Sciatic nerve (tissue), 2 donors: ENCODE results near the gene STPG1. TPM values are rescaled to one million over a fixed set of nuclear protein-coding genes. Genes with fewer than 3 reads are reported as not detected.

Experiments used
- ATAC-seq: fragments of 200-7000 bp; cut with Tn5 transposase; one replicate; pipeline ENCODE4 v1.9.1; 2020; ENCODE audit warnings: mild to moderate bottlenecking, moderate library complexity
- DNase-seq: peaks from one replicate; pipeline ENCODE4 v3.0.0-alpha.2; 2020; ENCODE audit warnings: low spot score
- intact Hi-C: fragments of 100-400 bp; cut with DNase I; formaldehyde crosslinking; loops from one replicate; pipeline ENCODE4 v1.14.2; 2022
- total RNA-seq: library from RNA; stranded (reverse); fragmentation: NEBNext Ultra II Directional; extraction: Animal tissue kit (Norgen Biotek cat#: 25700); gene quantifications from one replicate; pipeline ENCODE4 v1.2.1, GENCODE V29; 2021
- donor health status: DM: no; HTN: no; CAD: no.
- donor health status: DM: no; HTN: no; CAD: no.

The STPG1 gene
- total RNA-seq, 1 donor from 2014 or later, result 6.2 TPM

- no peak for ATAC-seq
- intact Hi-C loops, result no loop called here
- no peak for DNase-seq
Observed at GRCh38 chr1:24355466-24355865, 58.1 kb downstream of the STPG1 start.

GRCh38 chr1:24353292-24353891, 60.2 kb downstream of the STPG1 start:
- DNase-seq (no peak), ATAC-seq (no peak)
- intact Hi-C loops, result no loop called here

- DNase-seq (no peak), ATAC-seq (no peak)
- intact Hi-C loops, result no loop called here
Observed at GRCh38 chr1:24351918-24352627, 61.5 kb downstream of the STPG1 start.

- DNase-seq, result no peak
- intact Hi-C loops, result no loop called here
- no peak for ATAC-seq
Observed at GRCh38 chr1:24351247-24351646, 62.3 kb downstream of the STPG1 start.

GRCh38 chr1:24349891-24350290, 63.7 kb downstream of the STPG1 start:
- ATAC-seq (no peak), DNase-seq (no peak)
- intact Hi-C loops, result no loop called here

- DNase-seq, result no peak
- intact Hi-C loops, result no loop called here
- no peak for ATAC-seq
Observed at GRCh38 chr1:24348196-24348595, 65.4 kb downstream of the STPG1 start.

GRCh38 chr1:24347159-24347934, 66.2 kb downstream of the STPG1 start:
- ATAC-seq (no peak), DNase-seq (no peak)
- intact Hi-C loops, result no loop called here

GRCh38 chr1:24345334-24345733, 68.2 kb downstream of the STPG1 start:
- ATAC-seq, result no peak
- intact Hi-C loops, result no loop called here
- no peak for DNase-seq

- DNase-seq (no peak), ATAC-seq (no peak)
- intact Hi-C loops, result no loop called here
Observed at GRCh38 chr1:24344090-24344742, 69.4 kb downstream of the STPG1 start.

- DNase-seq (no peak), ATAC-seq (no peak)
- intact Hi-C loops, result no loop called here
Observed at GRCh38 chr1:24343412-24344089, 70.0 kb downstream of the STPG1 start.

- ATAC-seq (no peak), DNase-seq (no peak)
- intact Hi-C loops, result no loop called here
Observed at GRCh38 chr1:24341260-24341659, 72.3 kb downstream of the STPG1 start.

GRCh38 chr1:24340770-24341169, 72.8 kb downstream of the STPG1 start:
- intact Hi-C loops, result no loop called here
- DNase-seq (no peak), ATAC-seq (no peak)

- DNase-seq, result no peak
- no peak for ATAC-seq
- intact Hi-C loops, result no loop called here
Observed at GRCh38 chr1:24339996-24340395, 73.6 kb downstream of the STPG1 start.

- ATAC-seq (no peak), DNase-seq (no peak)
- intact Hi-C loops, result no loop called here
Observed at GRCh38 chr1:24338447-24338846, 75.1 kb downstream of the STPG1 start.

GRCh38 chr1:24337455-24337854, 76.1 kb downstream of the STPG1 start:
- ATAC-seq (no peak), DNase-seq (no peak)
- intact Hi-C loops, result no loop called here

- ATAC-seq (peak; percentile 42), DNase-seq (no peak)
- intact Hi-C loops, result no loop called here
Observed at GRCh38 chr1:24336075-24336474, 77.5 kb downstream of the STPG1 start.

- intact Hi-C loops, result no loop called here
- no peak for DNase-seq
- no peak for ATAC-seq
Observed at GRCh38 chr1:24331961-24332673, 81.5 kb downstream of the STPG1 start.

GRCh38 chr1:24329797-24330543, 83.6 kb downstream of the STPG1 start:
- DNase-seq (no peak), ATAC-seq (no peak)
- intact Hi-C loops, result no loop called here
